OCI-LY1 (cell line): Measurements from ENCODE around the gene PDLIM3.
A peak's percentile ranks its signal among the peaks of the same experiment; 100 is the strongest.

Source experiments
- H2AFZ ChIP-seq: fragments of 200-600 bp; sonication (generic), shearing (Covaris generic); 2 replicates; pipeline ENCODE4 v1.6.0; 2014; ENCODE audit warnings: antibody characterized with exemption, mild to moderate bottlenecking, low read length
- H3F3A ChIP-seq: fragments of 200-600 bp; sonication (generic), shearing (Covaris generic); 2 replicates; pipeline ENCODE4 v1.6.0; 2014; ENCODE audit warnings: mild to moderate bottlenecking, antibody characterized with exemption, low read length, moderate library complexity; ENCODE audit not compliant: insufficient read depth
- H3K27ac ChIP-seq: fragments of 200-600 bp; sonication (generic); 2 replicates; pipeline ENCODE4 v1.5.1; 2014; ENCODE audit warnings: low read length, mixed run types, mild to moderate bottlenecking, low read depth; ENCODE audit not compliant: poor library complexity, severe bottlenecking
- H3K27me3 ChIP-seq: fragments of 200-600 bp; sonication (generic); 2 replicates; pipeline ENCODE4 v1.6.0; 2014; ENCODE audit warnings: antibody characterized with exemption, mild to moderate bottlenecking, low read length, moderate library complexity; ENCODE audit not compliant: insufficient read depth
- H3K36me3 ChIP-seq: fragments of 200-600 bp; sonication (generic); 2 replicates; pipeline ENCODE4 v1.6.1; 2014; ENCODE audit warnings: mild to moderate bottlenecking, antibody characterized with exemption, low read length, moderate library complexity, mixed read lengths; ENCODE audit not compliant: insufficient read depth
- H3K4me1 ChIP-seq: fragments of 200-600 bp; sonication (generic); 2 replicates; pipeline ENCODE4 v1.5.1; 2014; ENCODE audit warnings: mild to moderate bottlenecking, low read length, moderate library complexity; ENCODE audit not compliant: insufficient read depth, severe bottlenecking
- H3K4me2 ChIP-seq: fragments of 200-600 bp; sonication (generic), shearing (Covaris generic); 2 replicates; pipeline ENCODE4 v1.6.1; 2014; ENCODE audit warnings: low read length
- H3K4me3 ChIP-seq: fragments of 200-600 bp; sonication (generic); 2 replicates; pipeline ENCODE4 v1.5.1; 2014; ENCODE audit warnings: low read length, low read depth, mild to moderate bottlenecking, mixed read lengths; ENCODE audit not compliant: poor library complexity, severe bottlenecking
- H3K79me2 ChIP-seq: fragments of 200-600 bp; shearing (Covaris generic); 2 replicates; pipeline ENCODE4 v1.6.1; 2016; ENCODE audit warnings: mixed run types, low read length, mixed read lengths; ENCODE audit not compliant: insufficient read depth
- H3K9ac ChIP-seq: fragments of 200-600 bp; sonication (generic), shearing (Covaris generic); 2 replicates; pipeline ENCODE4 v1.6.1; 2014; ENCODE audit warnings: mild to moderate bottlenecking, low read length, mixed read lengths
- H3K9me2 ChIP-seq: fragments of 200-600 bp; sonication (generic), shearing (Covaris generic); 2 replicates; pipeline ENCODE4 v1.6.1; 2014; ENCODE audit warnings: low read depth, mild to moderate bottlenecking, low read length, mixed read lengths
- H3K9me3 ChIP-seq: fragments of 200-600 bp; shearing (Covaris generic); 2 replicates; pipeline ENCODE4 v1.6.1; 2014; ENCODE audit warnings: low read length, mixed read lengths
- H4K20me1 ChIP-seq: fragments of 200-600 bp; sonication (generic), shearing (Covaris generic); 2 replicates; pipeline ENCODE4 v1.6.0; 2016; ENCODE audit warnings: mild to moderate bottlenecking, low read length; ENCODE audit not compliant: insufficient read depth
- EZH2 ChIP-seq: fragments of 200-600 bp; sonication (generic), shearing (Covaris generic); IDR thresholded peaks from 2 replicates; pipeline ENCODE4 v1.8.0; 2017; ENCODE audit warnings: borderline replicate concordance, mixed run types, mild to moderate bottlenecking, antibody characterized with exemption, low read length, moderate library complexity, mixed read lengths
- TF ChIP-seq, protein P1 (sequence below): fragments of 200-600 bp; sonication (generic), shearing (Covaris generic); IDR thresholded peaks from 2 replicates; pipeline ENCODE4 v1.5.1; 2017; ENCODE audit warnings: mild to moderate bottlenecking, antibody characterized with exemption, low read length, moderate library complexity, mixed read lengths

PDLIM3 gene

GRCh38 chr4:185472103-185472542 is 63.2 kb downstream of the PDLIM3 start:
- Histone ChIP-seq H3K9me3 (no peaks in the 10 kb centered on the region), H3F3A (no peaks in the 10 kb centered on the region; the same call in 1 of the 2 replicates), H4K20me1 (no peaks in the 10 kb centered on the region), H3K79me2 (no peaks in the 10 kb centered on the region), H3K4me2 (peak overlapping the region; percentile 97), H3K27ac (no peak overlapping the region), H3K4me3 (peak overlapping the region; percentile 91), H3K9me2 (no peaks in the 10 kb centered on the region), H3K4me1 (peaks cover 26% of the 10 kb centered on the region), H2AFZ (peak overlapping the region; percentile 81; the same call in 1 of the 2 replicates), H3K27me3 (no peaks in the 10 kb centered on the region; the same call in 1 of the 2 replicates), H3K36me3 (no peaks in the 10 kb centered on the region), H3K9ac (peak overlapping the region; percentile 69)
- no peak for TF ChIP-seq EZH2
- TF ChIP-seq, protein P1, sequence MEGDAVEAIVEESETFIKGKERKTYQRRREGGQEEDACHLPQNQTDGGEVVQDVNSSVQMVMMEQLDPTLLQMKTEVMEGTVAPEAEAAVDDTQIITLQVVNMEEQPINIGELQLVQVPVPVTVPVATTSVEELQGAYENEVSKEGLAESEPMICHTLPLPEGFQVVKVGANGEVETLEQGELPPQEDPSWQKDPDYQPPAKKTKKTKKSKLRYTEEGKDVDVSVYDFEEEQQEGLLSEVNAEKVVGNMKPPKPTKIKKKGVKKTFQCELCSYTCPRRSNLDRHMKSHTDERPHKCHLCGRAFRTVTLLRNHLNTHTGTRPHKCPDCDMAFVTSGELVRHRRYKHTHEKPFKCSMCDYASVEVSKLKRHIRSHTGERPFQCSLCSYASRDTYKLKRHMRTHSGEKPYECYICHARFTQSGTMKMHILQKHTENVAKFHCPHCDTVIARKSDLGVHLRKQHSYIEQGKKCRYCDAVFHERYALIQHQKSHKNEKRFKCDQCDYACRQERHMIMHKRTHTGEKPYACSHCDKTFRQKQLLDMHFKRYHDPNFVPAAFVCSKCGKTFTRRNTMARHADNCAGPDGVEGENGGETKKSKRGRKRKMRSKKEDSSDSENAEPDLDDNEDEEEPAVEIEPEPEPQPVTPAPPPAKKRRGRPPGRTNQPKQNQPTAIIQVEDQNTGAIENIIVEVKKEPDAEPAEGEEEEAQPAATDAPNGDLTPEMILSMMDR = no peak

DNA sequence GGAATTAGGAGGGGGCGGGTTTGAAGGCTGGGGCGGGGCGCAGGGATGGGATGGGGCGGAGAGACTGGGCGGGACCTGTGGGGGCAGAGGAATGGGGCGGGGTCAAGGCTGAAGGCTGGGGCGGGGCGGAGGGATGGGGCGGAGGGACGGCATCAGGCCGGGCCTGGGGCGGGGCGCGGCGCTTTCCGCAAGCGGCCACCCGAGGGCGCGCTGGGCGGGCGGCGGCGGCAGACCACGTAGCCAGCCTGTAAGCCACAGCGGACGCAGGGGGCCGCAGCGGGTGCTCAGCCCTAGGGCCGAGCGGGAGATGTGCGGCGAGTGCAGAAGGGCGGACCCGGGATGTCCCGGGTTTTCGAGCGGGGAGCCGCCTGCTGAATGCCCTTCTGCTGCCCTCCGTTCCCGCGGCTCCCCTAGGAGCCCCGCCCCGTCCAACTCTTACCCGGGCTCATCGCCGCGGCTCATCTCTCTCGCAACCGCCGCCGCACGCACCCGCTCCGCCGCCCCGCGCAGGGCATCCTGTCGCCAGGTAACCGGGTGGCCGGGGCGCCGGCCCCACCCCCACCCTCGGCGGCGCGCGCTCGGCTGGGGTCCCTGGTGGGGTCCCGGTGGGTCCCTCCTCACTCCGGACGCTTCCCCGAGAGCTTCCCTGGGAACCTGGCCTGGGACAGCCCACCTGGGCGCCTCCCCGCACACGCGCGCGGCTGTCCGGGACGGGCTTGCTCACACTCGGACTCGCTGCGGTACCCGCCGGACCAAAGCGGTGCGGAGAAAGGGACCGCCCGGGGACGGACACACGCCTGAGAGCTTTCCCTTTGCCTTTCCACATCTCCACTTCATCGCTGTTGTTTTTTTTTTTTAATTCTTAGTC is 63.8 kb downstream of the PDLIM3 start, which contains the start of gene CCDC110:
TSS of gene CCDC110 (minus strand) at position 499 of the 868 bp plus-strand sequence. CDS start at position 449, 50 bp downstream.
- Histone ChIP-seq H3K9ac (peak within 1 kb of the TSS; percentile 69), H3K4me1 (peaks cover 26% of the 10 kb centered on the region), H3K27me3 (no peaks in the 10 kb centered on the region; the same call in 1 of the 2 replicates), H3K36me3 (no peaks in the 10 kb centered on the region), H4K20me1 (no peaks in the 10 kb centered on the region), H3K9me2 (no peaks in the 10 kb centered on the region), H3K4me3 (peak within 1 kb of the TSS; percentile 91), H3K4me2 (peak within 1 kb of the TSS; percentile 97), H2AFZ (peak within 1 kb of the TSS; percentile 81), H3K79me2 (no peaks in the 10 kb centered on the region), H3F3A (no peaks in the 10 kb centered on the region; the same call in 1 of the 2 replicates), H3K27ac (peak within 1 kb of the TSS; percentile 43), H3K9me3 (no peaks in the 10 kb centered on the region)
- TF ChIP-seq EZH2 = no peak
- TF ChIP-seq, protein P1 = peak; percentile 46

DNA sequence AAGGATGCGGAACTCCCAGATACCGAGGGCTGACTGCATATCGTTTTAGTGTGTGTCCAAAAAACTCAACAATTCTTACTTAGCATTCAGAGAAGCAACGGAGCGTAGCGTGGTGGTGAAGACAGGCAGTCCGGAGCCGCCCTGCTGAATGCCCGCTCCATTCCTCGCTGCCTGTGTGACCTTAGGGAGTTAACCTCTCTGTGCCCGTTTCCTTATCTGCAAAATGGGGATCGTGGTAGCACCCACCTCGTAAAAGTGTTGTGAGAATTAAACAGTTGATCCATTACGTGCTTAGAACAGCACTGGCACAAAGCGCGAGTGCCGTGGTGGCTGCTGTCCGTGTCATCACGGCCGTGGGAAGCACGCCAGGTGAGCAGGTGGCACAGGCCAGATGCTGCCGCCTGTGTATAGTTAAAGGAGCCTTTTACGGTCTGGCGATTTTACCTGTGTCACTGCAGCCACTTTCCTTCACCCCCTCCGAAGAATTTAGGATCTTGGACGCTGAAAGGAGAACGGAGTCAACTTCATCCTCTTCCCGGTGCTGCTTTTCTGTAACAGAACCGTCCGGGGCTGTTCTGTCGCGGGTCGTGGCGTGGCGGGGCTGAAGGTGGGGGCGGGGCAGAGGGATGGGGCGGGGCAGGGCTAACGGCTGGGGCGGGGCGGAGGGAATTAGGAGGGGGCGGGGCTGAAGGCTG is 64.7 kb downstream of the PDLIM3 start:
- Histone ChIP-seq H3K27ac (peak overlapping the region; percentile 43), H2AFZ (no peak overlapping the region)

More for the DNA sequence above, 64.7 kb downstream of the PDLIM3 start:
- Histone ChIP-seq H3K79me2 (no peaks in the 10 kb centered on the region), H3F3A (no peaks in the 10 kb centered on the region; the same call in 1 of the 2 replicates), H3K9me2 (no peaks in the 10 kb centered on the region), H3K36me3 (no peaks in the 10 kb centered on the region), H3K4me2 (peak overlapping the region; percentile 85), H3K9ac (peak overlapping the region; percentile 55), H3K4me1 (peaks cover 26% of the 10 kb centered on the region), H3K27me3 (no peaks in the 10 kb centered on the region; the same call in 1 of the 2 replicates), H3K9me3 (no peaks in the 10 kb centered on the region), H3K4me3 (peak overlapping the region; percentile 67), H4K20me1 (no peaks in the 10 kb centered on the region)
- no peak for TF ChIP-seq EZH2
- TF ChIP-seq, protein P1 = no peak
